Neural progenitor cell (in vitro differentiated cells): Measurements from ENCODE around the gene NOTCH1.

Source experiments
- EZH2 ChIP-seq: fragments of 200-600 bp; sonication (generic); IDR thresholded peaks from 2 replicates; pipeline ENCODE4 v1.6.1; 2017; ENCODE audit warnings: antibody characterized with exemption, mild to moderate bottlenecking, moderate library complexity
- TF ChIP-seq, protein P1 (sequence below): fragments of 200-600 bp; sonication (generic); IDR thresholded peaks from 2 replicates; pipeline ENCODE4 v1.5.1; 2017; ENCODE audit warnings: antibody characterized with exemption, mild to moderate bottlenecking

DNA sequence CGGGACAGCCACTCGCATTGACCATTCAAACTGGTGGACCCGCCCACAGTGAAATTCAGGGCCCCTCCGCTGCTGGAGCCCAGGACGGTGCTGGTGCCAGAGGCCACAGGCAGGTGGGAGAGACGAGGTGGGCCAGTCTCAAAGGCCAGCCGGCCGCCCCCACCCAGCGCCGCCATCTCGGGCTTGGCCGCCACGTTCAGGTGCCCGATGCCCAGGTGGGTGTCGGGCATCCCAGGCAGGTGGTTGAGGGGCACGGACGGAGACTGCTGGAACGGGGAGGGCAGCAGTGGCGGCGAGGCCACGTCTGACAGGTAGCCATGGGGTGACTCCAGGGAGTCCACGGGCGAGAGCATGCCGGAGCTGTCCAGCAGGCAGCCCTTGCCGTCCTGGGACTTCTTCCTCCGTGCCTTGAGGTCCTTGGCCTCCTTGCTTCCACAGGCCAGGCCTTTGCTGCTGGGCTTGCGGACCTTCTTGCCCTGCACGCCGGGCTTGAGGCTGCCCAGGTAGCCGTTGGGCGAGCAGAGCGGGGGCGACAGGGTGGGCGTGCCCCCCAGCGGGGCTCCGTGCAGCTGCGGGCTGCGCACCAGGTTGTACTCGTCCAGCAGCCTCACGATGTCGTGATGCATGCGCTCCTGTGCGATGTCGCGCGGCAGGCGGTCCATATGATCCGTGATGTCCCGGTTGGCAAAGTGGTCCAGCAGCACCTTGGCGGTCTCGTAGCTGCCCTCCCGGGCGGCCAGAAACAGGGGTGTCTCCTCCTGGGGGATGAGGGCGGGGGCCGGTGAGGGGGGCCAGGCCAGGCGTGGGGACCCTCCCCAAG, 48.8 kb downstream of the NOTCH1 start:
- TF ChIP-seq, protein P1, sequence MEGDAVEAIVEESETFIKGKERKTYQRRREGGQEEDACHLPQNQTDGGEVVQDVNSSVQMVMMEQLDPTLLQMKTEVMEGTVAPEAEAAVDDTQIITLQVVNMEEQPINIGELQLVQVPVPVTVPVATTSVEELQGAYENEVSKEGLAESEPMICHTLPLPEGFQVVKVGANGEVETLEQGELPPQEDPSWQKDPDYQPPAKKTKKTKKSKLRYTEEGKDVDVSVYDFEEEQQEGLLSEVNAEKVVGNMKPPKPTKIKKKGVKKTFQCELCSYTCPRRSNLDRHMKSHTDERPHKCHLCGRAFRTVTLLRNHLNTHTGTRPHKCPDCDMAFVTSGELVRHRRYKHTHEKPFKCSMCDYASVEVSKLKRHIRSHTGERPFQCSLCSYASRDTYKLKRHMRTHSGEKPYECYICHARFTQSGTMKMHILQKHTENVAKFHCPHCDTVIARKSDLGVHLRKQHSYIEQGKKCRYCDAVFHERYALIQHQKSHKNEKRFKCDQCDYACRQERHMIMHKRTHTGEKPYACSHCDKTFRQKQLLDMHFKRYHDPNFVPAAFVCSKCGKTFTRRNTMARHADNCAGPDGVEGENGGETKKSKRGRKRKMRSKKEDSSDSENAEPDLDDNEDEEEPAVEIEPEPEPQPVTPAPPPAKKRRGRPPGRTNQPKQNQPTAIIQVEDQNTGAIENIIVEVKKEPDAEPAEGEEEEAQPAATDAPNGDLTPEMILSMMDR: no peak
- TF ChIP-seq EZH2: no peak
